Stimulated activated CD8-positive, alpha-beta memory T cell treated with anti-CD3 and anti-CD28 coated beads, Interleukin-15, amount 100 ng/mL, for 1 hour (primary cell): Measurements from ENCODE around the gene NEK6.

Experiments
- DNase-seq: peaks from one replicate; pipeline ENCODE4 v3.0.0-alpha.2; 2020; ENCODE audit warnings: low read depth

Gene NEK6

DNA sequence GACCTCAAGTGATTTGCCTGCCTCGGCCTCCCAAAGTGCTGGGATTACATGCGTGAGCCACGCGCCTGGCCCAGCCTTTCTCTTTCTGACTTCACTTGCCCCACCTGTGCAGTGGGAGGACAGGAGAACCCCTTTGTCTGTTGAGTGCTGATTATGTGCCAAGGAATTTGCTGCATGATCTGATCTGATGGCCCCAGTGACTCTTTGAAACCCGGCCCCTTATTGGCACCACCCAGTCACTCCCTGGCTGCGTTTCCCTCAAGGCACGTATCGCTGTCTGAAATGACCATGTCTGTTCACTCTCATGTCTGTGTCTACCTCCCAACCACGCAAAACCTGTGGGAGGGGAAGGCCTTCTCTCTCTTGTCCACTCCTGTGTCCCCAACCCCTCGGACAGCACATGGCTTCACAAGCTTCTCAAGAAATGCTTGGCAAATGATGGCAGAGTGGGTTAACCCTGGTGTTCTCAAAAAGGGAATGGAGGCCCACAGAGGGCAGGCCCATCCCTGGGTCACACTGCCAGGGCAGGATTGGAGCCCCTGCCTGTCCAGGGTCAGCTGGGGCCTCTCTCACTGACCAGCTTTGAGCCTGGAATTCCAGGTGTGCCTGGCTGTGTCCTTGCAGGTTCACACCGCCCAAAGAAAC lies 21.9 kb downstream of the NEK6 start:
- no peak for DNase-seq

DNA sequence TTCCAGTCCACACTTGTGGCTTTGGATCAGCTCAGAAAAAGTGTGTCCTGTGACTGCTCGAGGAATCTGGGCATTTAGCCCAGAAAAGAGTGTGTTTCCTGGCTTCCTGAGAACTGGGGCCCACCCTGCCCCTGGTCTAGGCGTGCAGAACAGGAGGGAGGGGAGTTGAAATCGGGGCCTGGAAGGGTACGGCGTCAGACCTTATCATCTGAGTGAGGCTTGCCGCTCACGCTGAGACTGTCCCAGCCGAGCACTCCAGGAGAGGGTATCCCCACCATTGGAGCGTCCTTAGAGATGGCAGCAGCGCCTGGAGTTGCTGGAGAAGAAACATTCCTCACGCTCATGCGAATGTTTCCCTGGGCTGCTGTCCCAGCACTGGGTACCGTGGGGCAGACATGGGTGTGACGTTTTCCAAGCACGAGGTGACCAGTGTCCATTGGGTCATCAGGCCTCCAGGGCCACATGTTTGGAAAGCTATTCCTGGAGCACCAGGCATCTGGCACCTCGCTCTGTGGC lies 22.5 kb downstream of the NEK6 start:
- DNase-seq, result no peak

DNA sequence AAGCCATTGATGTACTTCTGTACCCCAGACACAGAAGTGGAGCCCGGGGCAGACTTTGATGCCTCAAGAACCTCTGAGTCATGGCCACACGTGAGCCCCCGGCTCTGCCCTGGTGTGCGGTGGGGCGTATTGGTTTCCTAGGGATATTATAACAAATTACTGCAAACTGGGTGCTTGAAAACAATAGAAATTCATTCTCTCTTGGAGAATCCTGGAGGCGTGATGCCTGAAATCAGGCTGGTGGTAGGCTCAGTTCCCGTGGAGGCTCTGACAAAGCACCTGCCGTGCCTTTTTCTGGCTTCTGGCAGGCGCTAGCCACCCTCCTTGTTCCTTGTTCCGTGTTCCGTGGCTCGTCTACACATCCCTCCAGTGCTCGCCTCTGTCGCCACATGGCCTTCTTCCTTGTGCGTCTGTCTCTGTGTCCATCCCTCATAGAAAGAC lies 24.2 kb downstream of the NEK6 start:
- DNase-seq, result no peak

- no peak for DNase-seq
Measured at GRCh38 chr9:124282442-124283227, 24.9 kb downstream of the NEK6 start.

GRCh38 chr9:124283228-124283814 lies 25.6 kb downstream of the NEK6 start:
- DNase-seq, result no peak

DNA sequence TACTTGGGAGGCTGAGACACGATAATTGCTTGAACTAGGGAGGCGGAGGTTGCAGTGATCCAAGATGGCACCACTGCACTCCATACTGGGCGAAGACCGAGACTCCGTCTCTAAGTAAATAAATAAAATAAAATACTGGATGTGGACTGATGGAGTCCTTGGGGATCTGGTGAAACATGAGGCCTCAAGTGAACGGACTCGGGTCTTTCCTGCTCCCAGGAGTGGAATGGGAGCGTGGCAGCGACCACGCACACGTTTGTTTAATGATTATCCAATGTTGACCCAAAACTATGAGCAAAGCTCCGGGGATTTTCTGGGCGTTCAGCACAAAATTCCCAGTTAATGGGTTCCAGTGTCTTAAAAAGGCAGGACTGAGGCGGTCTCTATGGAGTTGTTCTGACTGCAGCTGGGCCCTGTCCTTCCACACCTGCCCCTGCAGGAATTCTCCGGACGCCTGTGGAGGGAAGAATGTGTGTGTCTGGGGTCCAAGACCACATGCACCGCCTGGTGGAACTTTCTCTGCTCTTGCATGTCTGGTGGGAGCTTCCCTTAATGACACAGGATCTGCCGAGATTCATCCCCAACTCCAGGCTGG lies 26.6 kb downstream of the NEK6 start:
- DNase-seq, result no peak

DNA sequence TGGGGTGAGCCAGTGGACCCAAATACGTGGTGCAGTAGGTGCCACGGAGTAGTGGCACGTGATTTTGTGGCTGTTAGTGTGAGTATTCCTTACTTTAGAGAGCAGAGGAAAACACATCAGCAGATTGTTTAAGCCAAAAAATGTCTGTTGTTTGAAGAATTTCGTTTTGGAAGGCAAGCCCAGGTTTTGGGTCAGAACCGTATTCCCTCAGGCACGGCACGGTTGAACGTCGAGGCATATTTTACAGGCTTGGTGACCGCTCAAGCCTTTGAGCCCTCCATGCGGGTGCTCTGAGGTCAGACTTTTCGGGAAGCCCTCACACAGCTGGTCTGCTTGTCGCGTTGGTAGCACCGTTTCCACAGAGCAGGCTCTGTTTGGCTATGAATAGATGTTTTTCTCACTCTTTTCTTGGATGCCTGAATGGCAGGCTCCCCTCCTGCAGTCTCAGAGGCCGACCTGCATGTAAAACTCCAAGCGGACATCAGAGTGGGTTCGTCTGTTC lies 27.2 kb downstream of the NEK6 start:
- no peak for DNase-seq

DNA sequence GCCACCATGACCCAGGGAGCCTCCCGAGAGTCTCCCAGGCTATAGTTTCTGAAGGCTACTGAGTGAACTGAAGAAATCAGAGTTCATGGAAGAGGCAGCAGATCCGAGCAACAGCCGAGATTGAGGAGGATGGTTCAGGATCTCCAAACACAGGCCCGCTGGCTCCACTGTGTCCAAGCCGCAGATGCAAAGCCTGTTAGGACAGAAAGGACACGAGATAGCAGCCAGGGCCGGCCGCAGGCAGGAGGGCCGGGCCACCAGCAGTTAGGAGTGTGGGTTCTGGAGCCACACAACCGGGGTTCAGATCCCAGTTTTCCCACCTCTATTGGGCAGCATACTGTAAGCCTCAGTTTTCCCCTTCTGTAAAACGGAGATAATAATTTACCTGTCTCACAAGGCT lies 27.7 kb downstream of the NEK6 start:
- no peak for DNase-seq

DNA sequence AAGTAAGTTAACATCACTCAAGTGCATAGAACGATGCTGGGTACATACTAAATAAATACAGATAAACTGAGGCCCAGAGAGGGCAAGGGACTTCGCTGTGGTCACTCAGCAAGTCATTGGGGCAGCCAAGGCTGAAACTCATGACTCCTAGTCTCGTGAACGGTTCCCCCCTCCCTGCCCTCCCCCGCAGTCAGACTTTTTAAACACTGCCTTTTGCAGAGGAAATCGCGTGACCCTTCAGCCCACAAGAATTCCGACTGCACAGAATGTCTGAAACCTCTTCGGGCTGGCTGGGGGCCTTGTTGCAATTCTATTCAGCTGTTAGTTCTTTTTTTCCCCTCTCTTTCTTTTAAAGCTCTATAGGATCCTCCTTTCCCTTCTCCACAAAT lies 28.1 kb downstream of the NEK6 start:
- peak; percentile 17 for DNase-seq

DNA sequence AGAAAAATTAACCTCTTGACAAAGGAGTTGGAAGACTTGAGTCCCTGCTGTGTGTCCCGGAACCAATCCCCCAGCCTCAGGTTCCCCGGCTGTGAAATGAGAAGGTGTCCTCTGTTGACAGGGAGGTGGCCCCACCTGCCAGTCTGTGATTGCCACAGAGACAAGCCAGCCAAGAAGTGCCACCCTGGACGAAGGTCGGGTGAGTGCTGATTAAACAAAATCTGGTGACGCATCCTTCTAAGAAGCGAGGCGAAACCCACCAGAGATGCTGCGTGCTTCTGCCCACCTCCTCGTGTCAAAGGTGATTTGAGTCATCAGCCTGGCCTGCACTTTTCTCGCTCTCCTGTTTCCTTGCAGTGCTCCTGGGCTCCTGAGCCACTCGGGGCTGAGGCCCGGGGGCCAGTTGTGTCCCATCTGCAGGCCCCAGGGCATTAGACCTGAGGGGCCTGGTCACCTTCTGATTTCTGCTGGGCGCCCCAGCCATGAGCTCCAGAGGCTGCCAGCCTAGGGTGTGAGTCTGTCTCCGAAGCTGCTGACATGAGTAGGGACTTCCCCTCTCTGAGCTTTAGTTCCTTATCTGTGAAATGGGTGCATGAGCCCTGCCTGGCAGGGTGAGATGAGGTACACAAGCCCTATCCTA lies 28.7 kb downstream of the NEK6 start:
- DNase-seq, result peak; percentile 8

DNA sequence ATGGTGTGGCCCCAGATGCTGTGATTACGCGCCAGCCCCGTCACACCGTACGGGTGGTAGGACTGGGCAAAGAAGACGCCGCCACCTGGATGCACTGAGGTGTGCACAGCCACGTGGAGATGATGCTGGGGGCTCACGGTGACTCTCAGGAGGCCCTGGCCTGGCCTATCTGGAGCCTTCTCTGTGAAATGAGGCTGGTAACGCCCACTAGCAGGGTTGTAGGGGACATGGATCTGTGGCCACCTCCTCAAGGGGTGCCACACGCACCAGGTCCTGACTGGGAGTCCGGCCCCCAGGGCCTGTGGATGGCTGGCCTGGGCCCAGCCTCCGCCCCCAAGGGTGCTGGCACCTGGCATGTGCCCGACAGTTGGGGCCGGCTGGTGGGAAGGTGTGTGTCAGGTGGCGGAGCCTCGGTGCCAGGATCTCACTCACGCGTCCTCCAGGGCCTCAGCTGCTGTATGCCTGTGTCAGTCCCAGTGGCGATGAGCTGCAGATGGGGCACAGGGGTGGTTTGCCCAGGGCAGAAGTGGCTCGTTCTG lies 32.4 kb downstream of the NEK6 start:
- no peak for DNase-seq

- DNase-seq, result no peak
Measured at GRCh38 chr9:124290743-124291554, 33.2 kb downstream of the NEK6 start.

DNA sequence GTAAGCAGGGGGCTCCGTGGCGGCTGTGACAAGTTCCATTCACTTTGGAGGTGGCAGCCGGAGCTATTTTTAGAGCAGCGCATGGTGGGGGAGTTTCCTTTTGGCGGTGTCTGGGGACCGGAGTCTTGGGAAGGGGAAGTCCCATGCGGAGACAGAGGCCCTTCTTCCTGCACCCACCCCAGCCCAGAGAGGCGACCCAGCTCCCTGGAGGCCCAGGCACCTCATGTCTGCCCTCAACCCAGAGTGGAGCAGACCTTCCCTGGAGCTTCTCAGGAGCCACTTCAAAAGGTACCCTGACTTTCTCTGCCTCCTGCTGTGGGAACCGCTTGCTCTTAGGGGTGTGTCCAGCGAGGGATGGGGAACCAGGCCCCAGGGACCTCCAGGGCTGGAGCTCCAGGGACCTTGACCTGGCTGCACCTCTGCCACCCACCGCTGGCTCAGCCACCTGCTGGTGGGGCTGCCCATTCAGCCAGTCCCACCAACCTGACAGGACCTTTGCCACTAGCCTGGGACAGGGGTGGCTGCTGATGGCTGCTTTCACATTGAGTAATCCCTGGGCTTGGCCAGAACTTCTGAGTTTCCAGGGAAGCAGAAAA lies 34.1 kb downstream of the NEK6 start:
- peak; percentile 4 for DNase-seq

DNA sequence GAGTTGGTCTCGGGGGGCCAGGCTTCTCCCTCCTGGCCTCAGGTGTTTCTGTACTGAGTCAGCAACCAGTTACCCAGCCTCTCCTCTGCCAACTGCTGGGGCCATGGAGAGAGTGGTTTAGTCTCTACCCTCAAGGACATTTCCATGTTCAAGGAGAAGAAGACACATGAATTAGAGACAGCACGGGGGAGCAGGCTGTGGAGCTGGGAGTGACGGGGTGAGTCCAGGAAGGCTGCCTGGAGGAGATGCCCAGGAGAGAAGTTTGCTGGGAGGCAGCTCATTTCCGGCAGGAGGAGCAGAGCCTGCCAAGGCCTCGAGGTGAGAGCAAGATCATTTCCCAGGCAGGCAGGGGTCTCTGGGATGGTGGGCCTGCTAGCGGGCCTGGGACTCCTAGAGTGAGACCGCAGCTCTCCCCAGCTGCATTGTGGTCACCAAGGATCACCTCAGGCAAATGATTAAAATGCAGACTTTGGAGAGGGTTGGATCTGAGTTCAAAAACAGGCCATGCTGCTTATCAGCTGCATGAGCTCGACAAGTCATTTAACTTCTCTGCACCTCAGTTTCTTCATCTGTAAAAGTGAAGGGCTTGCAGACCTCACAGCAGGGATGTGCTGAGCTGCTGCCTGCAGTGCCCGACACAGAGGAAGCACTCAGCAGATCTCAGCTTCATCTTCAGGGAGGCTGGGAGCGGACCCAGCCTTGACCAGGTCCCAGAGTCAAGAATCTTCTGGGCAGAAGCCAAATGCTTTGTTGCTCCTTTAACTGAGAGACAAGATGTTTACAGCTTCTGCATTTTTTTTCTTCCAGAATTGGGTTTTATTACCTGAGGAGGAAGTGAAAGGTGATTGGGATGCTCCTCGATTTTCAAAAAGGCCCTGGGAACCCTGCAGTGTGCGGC lies 35.2 kb downstream of the NEK6 start:
- no peak for DNase-seq

- no peak for DNase-seq
Measured at GRCh38 chr9:124293718-124294506, 36.2 kb downstream of the NEK6 start.

DNA sequence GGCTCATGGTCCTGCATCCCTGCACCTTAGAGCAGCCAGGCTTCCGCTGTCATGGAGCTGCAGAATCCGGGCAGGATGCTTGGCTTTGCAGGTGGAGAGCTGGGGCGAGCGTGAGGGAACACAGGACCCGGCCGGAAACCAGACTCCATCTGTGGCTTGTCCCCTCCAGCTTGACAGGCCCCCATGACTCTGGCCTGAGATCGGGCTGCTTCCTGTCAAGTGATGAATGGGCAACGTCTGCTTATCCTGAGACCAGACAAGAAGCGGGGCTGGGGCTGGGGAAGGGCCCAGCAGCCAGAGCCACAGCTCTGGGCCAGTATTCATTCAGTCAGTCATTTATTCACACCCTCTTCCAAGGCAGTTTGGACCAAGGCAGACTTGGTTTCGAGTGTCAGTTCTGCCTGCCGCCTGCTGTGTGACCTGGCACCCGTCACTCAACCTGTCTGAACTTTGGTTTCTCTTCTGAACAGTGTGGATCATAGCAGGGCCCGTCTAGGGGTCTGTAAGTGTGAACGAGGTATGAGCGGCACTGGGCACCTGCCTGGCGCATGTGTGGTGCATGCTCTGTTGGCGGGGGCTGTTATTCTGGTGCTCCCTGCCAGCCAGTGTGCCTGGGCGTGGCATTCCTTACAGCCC lies 37.5 kb downstream of the NEK6 start:
- DNase-seq, result no peak

GRCh38 chr9:124296094-124296493 lies 38.3 kb downstream of the NEK6 start:
- DNase-seq, result no peak
